PC-3 (cell line): ENCODE data around the gene ABCF3.

ENCODE experiments used
- CTCF ChIP-seq: fragments of 300-600 bp; sonication (generic); conservative IDR thresholded peaks from 2 replicates; pipeline ENCODE4 v1.5.1; 2017; ENCODE audit warnings: antibody characterized with exemption, low read depth, mild to moderate bottlenecking, low read length
- EZH2 ChIP-seq: fragments of 300-600 bp; sonication (generic); IDR thresholded peaks from one replicate; pipeline ENCODE4 v1.6.1; 2017; ENCODE audit warnings: antibody characterized with exemption, mild to moderate bottlenecking, low read length; ENCODE audit not compliant: unreplicated experiment

GRCh38 chr3:184175506-184175905, 10.5 kb upstream of the ABCF3 start:
- no peak for TF ChIP-seq CTCF
- no peak for TF ChIP-seq EZH2
